ENCODE results near the gene PLCL1. TPM values are rescaled to one million over a fixed set of nuclear protein-coding genes. Genes with fewer than 3 reads are reported as not detected.

PLCL1 gene
- polyA plus RNA-seq, 1 of the 3 experiments (the other 2 are of a cell fraction), result 7.7 TPM

DNA sequence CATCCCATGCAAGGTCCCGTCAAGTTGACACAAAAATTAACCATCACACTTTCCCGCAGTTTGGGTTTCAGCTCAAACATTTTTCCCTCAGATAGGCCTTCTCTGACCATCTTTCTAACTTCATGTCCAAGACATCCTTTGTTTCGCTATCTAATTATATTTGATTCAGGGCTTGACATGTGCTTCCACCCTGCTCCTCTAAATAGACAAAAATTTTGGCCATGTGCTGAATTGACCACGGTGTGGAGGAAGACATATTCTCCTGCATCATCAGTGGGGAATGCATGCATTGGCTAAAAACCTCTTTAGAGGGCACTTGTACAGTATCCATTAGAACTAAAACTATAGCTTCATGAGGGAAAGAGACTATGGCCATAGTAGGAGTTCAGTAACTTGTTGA, 81.2 kb downstream of the PLCL1 start:
- no peak overlapping the region for H2AFZ ChIP-seq (ENCODE audit: low read depth)
- H3F3A ChIP-seq (replicated peaks; ENCODE audit: insufficient read depth), result peaks cover 19% of the 10 kb centered on the region
- H3K9me2 ChIP-seq, result no peaks in the 10 kb centered on the region
- TF ChIP-seq, protein P1, sequence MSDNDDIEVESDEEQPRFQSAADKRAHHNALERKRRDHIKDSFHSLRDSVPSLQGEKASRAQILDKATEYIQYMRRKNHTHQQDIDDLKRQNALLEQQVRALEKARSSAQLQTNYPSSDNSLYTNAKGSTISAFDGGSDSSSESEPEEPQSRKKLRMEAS (IDR thresholded peaks at IDR 0.05; ENCODE audit: low read depth), result 0 out of 2 replicates have a peak, but pooled peaks have one; percentile 20
- TF ChIP-seq GATA2 (CRISPR knock-in tag; IDR thresholded peaks at IDR 0.05), result no peak
- no peaks in the 10 kb centered on the region for H4K20me1 ChIP-seq (ENCODE audit: insufficient read depth)
- peaks cover 0 to 9% of the 10 kb centered on the region in 2 experiments; a peak in 2 of 4 replicates for H3K4me1 ChIP-seq (ENCODE audit: control insufficient read depth in 1 of 2, insufficient read depth in 2 of 2, low read depth in 1 of 2, low read length in 1 of 2)
- CTCF ChIA-PET, result interaction anchor here (1.4 kb wide), 1 partner anchor 35 kb away, joined by 4 read pairs; no protein-coding TSS in a partner anchor
- POLR2A ChIA-PET, result no interaction called here
- H3K79me2 ChIP-seq (ENCODE audit: insufficient read depth), result peaks cover 21% of the 10 kb centered on the region
- peaks cover 0 to 3% of the 10 kb centered on the region in 2 experiments for H3K36me3 ChIP-seq (replicated peaks in 1 of 2; ENCODE audit: control insufficient read depth in 1 of 2, insufficient read depth in 2 of 2, low read length in 1 of 2)
- no peaks in the 10 kb centered on the region for H3K9me3 ChIP-seq
- WGBS (ENCODE audit: low lambda C conversion rate), result 80% methylated on average over 4 of the region's 4 CpGs
- H3K4me3 ChIP-seq (ENCODE audit: low read depth in 2 of 2, low read length in 1 of 2), result no peak overlapping the region
- H3K4me2 ChIP-seq, result no peak overlapping the region
- DNase-seq, result no peak
- H3K27ac ChIP-seq (ENCODE audit: low read depth in 2 of 2, low read length in 1 of 2), result no peak overlapping the region
- H3K9ac ChIP-seq, result no peak overlapping the region
- H3K27me3 ChIP-seq (ENCODE audit: insufficient read depth), result no peaks in the 10 kb centered on the region

DNA sequence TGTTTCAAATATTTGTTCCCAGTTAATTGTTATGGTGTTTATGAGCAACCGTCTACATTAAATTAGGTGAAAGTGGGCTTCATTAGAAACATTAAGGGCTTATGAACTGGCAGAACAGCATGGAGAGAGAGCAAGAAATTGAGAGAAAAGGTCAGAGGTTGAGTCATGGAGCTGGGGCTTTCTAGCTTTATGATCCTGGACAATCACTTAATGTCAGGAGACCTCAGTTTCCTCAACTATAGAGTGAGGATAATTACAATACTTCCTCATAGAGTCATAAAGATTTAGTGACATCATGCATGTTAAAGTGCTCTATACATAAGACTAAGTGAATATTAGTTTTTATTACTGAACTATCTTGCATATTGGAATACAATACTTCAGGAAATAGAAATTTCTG, 83.9 kb downstream of the PLCL1 start:
- peaks cover 0 to 4% of the 10 kb centered on the region in 2 experiments for H3K36me3 ChIP-seq (replicated peaks in 1 of 2; ENCODE audit: control insufficient read depth in 1 of 2, insufficient read depth in 2 of 2, low read length in 1 of 2)
- CTCF ChIA-PET, result interaction anchor here (0.9 kb wide), 1 partner anchor 35 kb away, joined by 3 read pairs; no protein-coding TSS in a partner anchor
- WGBS (ENCODE audit: low lambda C conversion rate), result 82% methylated on average over 1 of the region's 1 CpG

DNA sequence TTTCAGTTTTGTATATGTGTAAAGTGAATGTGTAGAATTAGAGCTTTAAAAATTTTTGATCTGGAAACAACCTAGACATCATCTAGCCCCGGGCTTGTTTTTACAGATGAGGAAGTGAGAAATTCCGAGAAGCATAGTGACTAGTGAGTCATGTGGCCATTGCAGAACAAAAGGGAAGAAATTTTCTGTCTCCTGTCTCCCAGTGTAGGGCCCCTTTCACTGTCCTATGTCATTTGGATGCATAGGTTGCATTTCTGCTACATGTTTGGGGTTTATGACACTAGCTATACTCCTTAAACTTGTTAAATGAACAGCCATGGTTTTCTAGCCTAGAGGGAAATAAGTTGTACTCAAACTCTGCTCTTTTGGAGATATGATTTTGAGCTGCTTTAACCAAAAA, 84.6 kb downstream of the PLCL1 start:
- 2% methylated on average over 2 of the region's 2 CpGs for WGBS (ENCODE audit: low lambda C conversion rate)
- Histone ChIP-seq H2AFZ (ENCODE audit: low read depth) (peak overlapping the region; percentile 80; the same call in 1 of the 2 replicates), H3K79me2 (ENCODE audit: insufficient read depth) (peaks cover 16% of the 10 kb centered on the region; the same call in 1 of the 2 replicates), H3K4me1 (ENCODE audit: control insufficient read depth in 1 of 2, insufficient read depth in 2 of 2, low read depth in 1 of 2, low read length in 1 of 2) (peaks cover 3 to 9% of the 10 kb centered on the region in 2 experiments; a peak in 3 of 4 replicates), H3K4me2 (peak overlapping the region; percentile 13; the same call in 1 of the 2 replicates), H3K9me3 (no peaks in the 10 kb centered on the region), H3K36me3 (replicated peaks in 1 of 2; ENCODE audit: control insufficient read depth in 1 of 2, insufficient read depth in 2 of 2, low read length in 1 of 2) (peaks cover 0 to 4% of the 10 kb centered on the region in 2 experiments), H3K4me3 (ENCODE audit: low read depth in 2 of 2, low read length in 1 of 2) (0 out of 4 replicates have a peak overlapping the region, but pooled peaks of 1 of the 2 experiments have one; percentile 10), H3F3A (replicated peaks; ENCODE audit: insufficient read depth) (peaks cover 12% of the 10 kb centered on the region), H3K27me3 (ENCODE audit: insufficient read depth) (no peaks in the 10 kb centered on the region), H3K27ac (ENCODE audit: low read depth in 2 of 2, low read length in 1 of 2) (peak overlapping the region; percentile 53 to 74; a peak in 3 of 4 replicates), H3K9ac (peak overlapping the region; percentile 6; the same call in 1 of the 2 replicates), H4K20me1 (ENCODE audit: insufficient read depth) (no peaks in the 10 kb centered on the region), H3K9me2 (no peaks in the 10 kb centered on the region)
- no peak for DNase-seq
- POLR2A ChIA-PET, result no interaction called here
- CTCF ChIA-PET, result interaction anchor here (1.4 kb wide), 1 partner anchor 15 kb away, joined by 5 read pairs; no protein-coding TSS in a partner anchor
- TF ChIP-seq, protein P1 (IDR thresholded peaks at IDR 0.05; ENCODE audit: low read depth), result 0 out of 2 replicates have a peak, but pooled peaks have one; percentile 44
- TF ChIP-seq SMC3 (IDR thresholded peaks at IDR 0.05; ENCODE audit: low read depth, low read length) (no peak), RCOR1 (IDR thresholded peaks at IDR 0.05; ENCODE audit: low read length) (no peak), RFX5 (IDR thresholded peaks at IDR 0.05; ENCODE audit: low read length) (peak; percentile 94), YY1 (IDR thresholded peaks at IDR 0.05; ENCODE audit: low read depth) (no peak), USF1 (IDR thresholded peaks at IDR 0.05; ENCODE audit: borderline replicate concordance, low read depth) (peak; percentile 63; the same call in 1 of the 2 replicates), SIN3A (IDR thresholded peaks at IDR 0.05; ENCODE audit: borderline replicate concordance, low read depth, low read length) (no peak), IRF3 (IDR thresholded peaks at IDR 0.05; ENCODE audit: low read depth, low read length) (no peak), EP300 (IDR thresholded peaks at IDR 0.05; ENCODE audit: borderline replicate concordance in 1 of 2, low read depth in 1 of 2, low read length in 1 of 2) (no peak), JUND (IDR thresholded peaks at IDR 0.05) (peak; percentile 38), TCF12 (IDR thresholded peaks at IDR 0.05) (peak; percentile 35; the same call in 1 of the 2 replicates), GABPA (IDR thresholded peaks at IDR 0.05; ENCODE audit: low read depth) (no peak), FOSL2 (IDR thresholded peaks at IDR 0.05; ENCODE audit: borderline replicate concordance, low read depth) (peak; percentile 41; the same call in 1 of the 2 replicates)
- TF ChIP-seq, protein P2, sequence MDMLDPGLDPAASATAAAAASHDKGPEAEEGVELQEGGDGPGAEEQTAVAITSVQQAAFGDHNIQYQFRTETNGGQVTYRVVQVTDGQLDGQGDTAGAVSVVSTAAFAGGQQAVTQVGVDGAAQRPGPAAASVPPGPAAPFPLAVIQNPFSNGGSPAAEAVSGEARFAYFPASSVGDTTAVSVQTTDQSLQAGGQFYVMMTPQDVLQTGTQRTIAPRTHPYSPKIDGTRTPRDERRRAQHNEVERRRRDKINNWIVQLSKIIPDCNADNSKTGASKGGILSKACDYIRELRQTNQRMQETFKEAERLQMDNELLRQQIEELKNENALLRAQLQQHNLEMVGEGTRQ (IDR thresholded peaks at IDR 0.05; ENCODE audit: borderline replicate concordance, low read depth, low read length), result no peak

More for the DNA sequence above, 83.9 kb downstream of the PLCL1 start:
- H3K4me3 ChIP-seq (ENCODE audit: low read depth in 2 of 2, low read length in 1 of 2), result no peak overlapping the region
- no peaks in the 10 kb centered on the region for H4K20me1 ChIP-seq (ENCODE audit: insufficient read depth)
- H3K4me1 ChIP-seq (ENCODE audit: control insufficient read depth in 1 of 2, insufficient read depth in 2 of 2, low read depth in 1 of 2, low read length in 1 of 2), result peaks cover 0 to 9% of the 10 kb centered on the region in 2 experiments; a peak in 2 of 4 replicates
- H3F3A ChIP-seq (replicated peaks; ENCODE audit: insufficient read depth), result peaks cover 19% of the 10 kb centered on the region
- H3K9me2 ChIP-seq, result no peaks in the 10 kb centered on the region
- H3K9me3 ChIP-seq, result no peaks in the 10 kb centered on the region
- H3K27ac ChIP-seq (ENCODE audit: low read depth in 2 of 2, low read length in 1 of 2), result peak overlapping the region in 1 of 2 experiments; percentile 74; a peak in 1 of 4 replicates
- TF ChIP-seq FOSL2 (IDR thresholded peaks at IDR 0.05; ENCODE audit: borderline replicate concordance, low read depth), result no peak
- H3K79me2 ChIP-seq (ENCODE audit: insufficient read depth), result peaks cover 16% of the 10 kb centered on the region; the same call in 1 of the 2 replicates
- no peak for DNase-seq
- POLR2A ChIA-PET, result no interaction called here
- H3K9ac ChIP-seq, result no peak overlapping the region
- no peak overlapping the region for H3K4me2 ChIP-seq
- H3K27me3 ChIP-seq (ENCODE audit: insufficient read depth), result no peaks in the 10 kb centered on the region
- H2AFZ ChIP-seq (ENCODE audit: low read depth), result no peak overlapping the region

All from SK-N-SH (cell line).